HepG2 (cell line): ENCODE results near the gene DHRS13. TPM values are rescaled to one million over a fixed set of nuclear protein-coding genes. Genes with fewer than 3 reads are reported as not detected.

ENCODE experiments used
- ARNTL ChIP-seq: sonication (generic); formaldehyde crosslinking; IDR thresholded peaks from 2 replicates; pipeline ENCODE4 v1.4.0; 2020; ENCODE audit warnings: mild to moderate bottlenecking, missing genetic modification reagents
- FOXC1 ChIP-seq: sonication (generic); formaldehyde crosslinking; IDR thresholded peaks from 2 replicates; pipeline ENCODE4 v1.8.0; 2022; ENCODE audit warnings: mild to moderate bottlenecking, missing genetic modification reagents, borderline replicate concordance
- GATA4 ChIP-seq: sonication (generic); IDR thresholded peaks from 2 replicates; pipeline ENCODE4 v1.6.1; 2016; ENCODE audit warnings: antibody characterized with exemption, low read depth, borderline replicate concordance
- KAT2B ChIP-seq: fragments of 150-350 bp; IDR thresholded peaks from 2 replicates; pipeline ENCODE4 v1.6.1; 2014; ENCODE audit warnings: low read depth, low read length, borderline replicate concordance
- KAT8 ChIP-seq: IDR thresholded peaks from 2 replicates; pipeline ENCODE4 v1.6.1; 2016; ENCODE audit warnings: missing genetic modification reagents, missing compliant biosample characterization
- KDM6A ChIP-seq: IDR thresholded peaks from 2 replicates; pipeline ENCODE4 v1.6.1; 2016; ENCODE audit warnings: low read depth
- NR2F1 ChIP-seq, 2 experiments: fragments of 450-650 bp in 1 of 2; formaldehyde crosslinking in 1 of 2; IDR thresholded peaks; 2 replicates each; pipeline versions ENCODE4 v1.5.0 to v1.6.1; 2016 to 2020; ENCODE audit warnings: mild to moderate bottlenecking in 1 of 2, missing compliant biosample characterization in 1 of 2, missing genetic modification reagents in 1 of 2, moderate library complexity in 1 of 2
- RCOR2 ChIP-seq: IDR thresholded peaks from 2 replicates; pipeline ENCODE4 v1.6.1; 2016; ENCODE audit warnings: missing biosample characterization, missing genetic modification reagents
- SAFB2 ChIP-seq: sonication (generic); formaldehyde crosslinking; IDR thresholded peaks from 2 replicates; pipeline ENCODE4 v1.5.1; 2020; ENCODE audit warnings: missing genetic modification reagents, low read depth, mild to moderate bottlenecking, borderline replicate concordance
- SNAI1 ChIP-seq: sonication (generic); formaldehyde crosslinking; IDR thresholded peaks from 2 replicates; pipeline ENCODE4 v1.5.0; 2020; ENCODE audit warnings: mild to moderate bottlenecking, missing genetic modification reagents, borderline replicate concordance
- TCF12 ChIP-seq, 2 experiments: fragments of 450-650 bp in 1 of 2; sonication (generic) in 1 of 2; formaldehyde crosslinking in 1 of 2; IDR thresholded peaks; 2 replicates each; pipeline versions ENCODE4 v1.6.1 to v1.8.0; 2017 to 2022; ENCODE audit warnings: antibody characterized with exemption in 1 of 2, mild to moderate bottlenecking in 1 of 2, missing genetic modification reagents in 1 of 2, moderate library complexity in 1 of 2
- TEAD2 ChIP-seq: sonication (generic); formaldehyde crosslinking; IDR thresholded peaks from 2 replicates; pipeline ENCODE4 v1.9.0; 2021; ENCODE audit warnings: missing genetic modification reagents
- ZNF124 ChIP-seq: sonication (generic); formaldehyde crosslinking; IDR thresholded peaks from 2 replicates; pipeline ENCODE4 v1.4.0; 2020; ENCODE audit warnings: missing genetic modification reagents
- ZNF17 ChIP-seq: sonication (generic); formaldehyde crosslinking; IDR thresholded peaks from 2 replicates; pipeline ENCODE4 v1.5.0; 2020; ENCODE audit warnings: mild to moderate bottlenecking, missing genetic modification reagents
- ZNF232 ChIP-seq: sonication (generic); formaldehyde crosslinking; IDR thresholded peaks from 2 replicates; pipeline ENCODE4 v1.4.0; 2020; ENCODE audit warnings: missing genetic modification reagents, borderline replicate concordance
- ZNF235 ChIP-seq: sonication (generic); formaldehyde crosslinking; IDR thresholded peaks from 2 replicates; pipeline ENCODE4 v1.8.1; 2023; ENCODE audit warnings: mild to moderate bottlenecking, missing genetic modification reagents, borderline replicate concordance
- ZNF263 ChIP-seq: sonication (generic); formaldehyde crosslinking; IDR thresholded peaks from 2 replicates; pipeline ENCODE4 v1.4.0; 2020; ENCODE audit warnings: missing genetic modification reagents
- ZNF720 ChIP-seq: sonication (generic); formaldehyde crosslinking; IDR thresholded peaks from 2 replicates; pipeline ENCODE4 v1.4.0; 2020; ENCODE audit warnings: missing genetic modification reagents
- ZNF891 ChIP-seq: sonication (generic); formaldehyde crosslinking; IDR thresholded peaks from 2 replicates; pipeline ENCODE4 v1.5.0; 2020; ENCODE audit warnings: mild to moderate bottlenecking, missing genetic modification reagents
- polyA plus RNA-seq, 8 experiments: library from polyadenylated mRNA; depleted of rRNA in 3 of 8; stranded (reverse) in 7 of 8; unstranded in 1 of 8; fragments of >200 nt; fragmentation: Illumina TruSeq in 4 of 8; extraction: Trizol in 4 of 8; gene quantifications; 2 replicates each; pipeline versions ENCODE4 v1.2.1 to v1.2.3, GENCODE V29; 2011 to 2016; ENCODE audit warnings: low read depth in 4 of 8, missing spikeins in 1 of 8, mixed read lengths in 1 of 8; ENCODE audit not compliant: insufficient read depth in 1 of 8
- total RNA-seq, 5 experiments: library from RNA; depleted of rRNA; stranded (reverse); fragments of >200 nt; fragmentation: Illumina TruSeq; extraction: Trizol; gene quantifications; 2 replicates each; pipeline ENCODE4 v1.2.3, GENCODE V29; 2016; ENCODE audit warnings: low read depth in 1 of 5
- TF ChIP-seq, protein P1 (sequence below): sonication (generic); formaldehyde crosslinking; IDR thresholded peaks from 2 replicates; pipeline ENCODE4 v1.4.0; 2020; ENCODE audit warnings: missing genetic modification reagents, mild to moderate bottlenecking, borderline replicate concordance
- TF ChIP-seq, protein P2 (sequence below), 2 experiments: fragments of 450-650 bp in 1 of 2; sonication (generic) in 1 of 2; formaldehyde crosslinking; IDR thresholded peaks; 2 replicates each; pipeline versions ENCODE4 v1.5.0 to v1.8.0; 2020 to 2022; ENCODE audit warnings: mild to moderate bottlenecking in 1 of 2, missing genetic modification reagents in 1 of 2
- TF ChIP-seq, protein P3 (sequence below): sonication (generic); formaldehyde crosslinking; IDR thresholded peaks from 2 replicates; pipeline ENCODE4 v1.4.0; 2020; ENCODE audit warnings: missing genetic modification reagents, borderline replicate concordance

DHRS13 gene
- total and polyA plus RNA-seq, 2 of the 13 experiments (the other 11 are each of a cell fraction or from before 2014, with no cell fraction given) = 11.8 to 12.6 TPM

DNA sequence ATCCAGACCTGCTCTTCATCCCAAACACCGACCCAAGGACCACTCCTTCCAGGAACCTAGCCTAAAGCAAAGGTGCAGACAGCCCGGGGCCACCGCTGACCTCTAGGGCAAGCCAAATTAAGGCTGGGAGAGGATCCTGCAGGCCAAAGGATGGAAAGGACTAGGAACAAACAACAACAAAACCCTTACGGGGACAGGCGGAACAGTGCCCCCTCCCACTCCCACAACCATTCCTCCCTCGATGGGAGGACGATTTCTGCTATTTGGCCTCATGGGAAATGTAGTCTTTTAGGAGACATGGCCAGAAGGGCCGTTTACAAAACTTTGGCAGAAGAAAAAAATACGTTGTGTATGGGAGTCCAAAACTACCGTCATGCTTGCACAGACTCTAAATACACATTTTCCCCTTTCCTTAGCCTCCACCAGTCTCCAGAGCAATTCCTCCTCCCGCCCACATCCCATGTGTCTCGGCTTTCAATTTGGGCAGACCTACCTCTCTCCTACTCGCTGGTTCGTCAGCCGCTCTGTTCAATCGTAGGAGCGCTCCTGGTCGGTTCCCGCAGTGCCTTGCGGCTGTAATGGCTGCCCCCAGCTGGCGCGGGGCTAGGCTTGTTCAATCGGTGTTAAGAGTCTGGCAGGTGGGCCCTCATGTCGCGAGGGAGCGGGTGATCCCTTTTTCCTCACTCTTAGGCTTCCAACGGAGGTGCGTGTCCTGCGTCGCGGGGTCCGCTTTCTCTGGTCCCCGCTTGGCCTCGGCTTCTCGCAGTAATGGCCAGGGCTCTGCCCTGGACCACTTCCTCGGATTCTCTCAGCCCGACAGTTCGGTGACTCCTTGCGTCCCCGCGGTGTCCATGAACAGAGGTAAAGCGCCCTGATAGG, 48.2 kb downstream of the DHRS13 start, which contains the start of gene ERAL1 (continued):
- TF ChIP-seq SAFB2 (CRISPR knock-in tag) (no peak), SNAI1 (CRISPR knock-in tag) (no peak; the same call in 1 of the 2 replicates), KDM6A (CRISPR knock-in tag) (no peak), ZNF891 (CRISPR knock-in tag) (no peak; the same call in 1 of the 2 replicates), RCOR2 (CRISPR knock-in tag) (0 out of 2 replicates have a peak, but pooled peaks have one; percentile 28), ZNF263 (CRISPR knock-in tag) (peak; percentile 38; the same call in 1 of the 2 replicates), ZNF720 (CRISPR knock-in tag) (no peak), ZNF235 (CRISPR knock-in tag) (no peak), TCF12 (IDR thresholded peaks at IDR 0.05) (no peak), TCF12 (CRISPR knock-in tag; IDR thresholded peaks at IDR 0.05) (no peak), GATA4 (no peak), ZNF232 (CRISPR knock-in tag) (no peak), NR2F1 (CRISPR knock-in tag; IDR thresholded peaks at IDR 0.05) (no peak), ZNF124 (CRISPR knock-in tag) (no peak; the same call in 1 of the 2 replicates), FOXC1 (CRISPR knock-in tag) (peak; percentile 60; the same call in 1 of the 2 replicates), TEAD2 (CRISPR knock-in tag) (no peak), ZNF17 (no peak), ARNTL (CRISPR knock-in tag) (peak; percentile 53; the same call in 1 of the 2 replicates), KAT2B (no peak), KAT8 (CRISPR knock-in tag) (peak; percentile 97)
- TF ChIP-seq, protein P1, sequence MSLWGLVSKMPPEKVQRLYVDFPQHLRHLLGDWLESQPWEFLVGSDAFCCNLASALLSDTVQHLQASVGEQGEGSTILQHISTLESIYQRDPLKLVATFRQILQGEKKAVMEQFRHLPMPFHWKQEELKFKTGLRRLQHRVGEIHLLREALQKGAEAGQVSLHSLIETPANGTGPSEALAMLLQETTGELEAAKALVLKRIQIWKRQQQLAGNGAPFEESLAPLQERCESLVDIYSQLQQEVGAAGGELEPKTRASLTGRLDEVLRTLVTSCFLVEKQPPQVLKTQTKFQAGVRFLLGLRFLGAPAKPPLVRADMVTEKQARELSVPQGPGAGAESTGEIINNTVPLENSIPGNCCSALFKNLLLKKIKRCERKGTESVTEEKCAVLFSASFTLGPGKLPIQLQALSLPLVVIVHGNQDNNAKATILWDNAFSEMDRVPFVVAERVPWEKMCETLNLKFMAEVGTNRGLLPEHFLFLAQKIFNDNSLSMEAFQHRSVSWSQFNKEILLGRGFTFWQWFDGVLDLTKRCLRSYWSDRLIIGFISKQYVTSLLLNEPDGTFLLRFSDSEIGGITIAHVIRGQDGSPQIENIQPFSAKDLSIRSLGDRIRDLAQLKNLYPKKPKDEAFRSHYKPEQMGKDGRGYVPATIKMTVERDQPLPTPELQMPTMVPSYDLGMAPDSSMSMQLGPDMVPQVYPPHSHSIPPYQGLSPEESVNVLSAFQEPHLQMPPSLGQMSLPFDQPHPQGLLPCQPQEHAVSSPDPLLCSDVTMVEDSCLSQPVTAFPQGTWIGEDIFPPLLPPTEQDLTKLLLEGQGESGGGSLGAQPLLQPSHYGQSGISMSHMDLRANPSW (CRISPR knock-in tag) = no peak; the same call in 1 of the 2 replicates
- TF ChIP-seq, protein P2, sequence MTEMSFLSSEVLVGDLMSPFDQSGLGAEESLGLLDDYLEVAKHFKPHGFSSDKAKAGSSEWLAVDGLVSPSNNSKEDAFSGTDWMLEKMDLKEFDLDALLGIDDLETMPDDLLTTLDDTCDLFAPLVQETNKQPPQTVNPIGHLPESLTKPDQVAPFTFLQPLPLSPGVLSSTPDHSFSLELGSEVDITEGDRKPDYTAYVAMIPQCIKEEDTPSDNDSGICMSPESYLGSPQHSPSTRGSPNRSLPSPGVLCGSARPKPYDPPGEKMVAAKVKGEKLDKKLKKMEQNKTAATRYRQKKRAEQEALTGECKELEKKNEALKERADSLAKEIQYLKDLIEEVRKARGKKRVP (CRISPR knock-in tag; IDR thresholded peaks at IDR 0.05) = no peak
- TF ChIP-seq, protein P3, sequence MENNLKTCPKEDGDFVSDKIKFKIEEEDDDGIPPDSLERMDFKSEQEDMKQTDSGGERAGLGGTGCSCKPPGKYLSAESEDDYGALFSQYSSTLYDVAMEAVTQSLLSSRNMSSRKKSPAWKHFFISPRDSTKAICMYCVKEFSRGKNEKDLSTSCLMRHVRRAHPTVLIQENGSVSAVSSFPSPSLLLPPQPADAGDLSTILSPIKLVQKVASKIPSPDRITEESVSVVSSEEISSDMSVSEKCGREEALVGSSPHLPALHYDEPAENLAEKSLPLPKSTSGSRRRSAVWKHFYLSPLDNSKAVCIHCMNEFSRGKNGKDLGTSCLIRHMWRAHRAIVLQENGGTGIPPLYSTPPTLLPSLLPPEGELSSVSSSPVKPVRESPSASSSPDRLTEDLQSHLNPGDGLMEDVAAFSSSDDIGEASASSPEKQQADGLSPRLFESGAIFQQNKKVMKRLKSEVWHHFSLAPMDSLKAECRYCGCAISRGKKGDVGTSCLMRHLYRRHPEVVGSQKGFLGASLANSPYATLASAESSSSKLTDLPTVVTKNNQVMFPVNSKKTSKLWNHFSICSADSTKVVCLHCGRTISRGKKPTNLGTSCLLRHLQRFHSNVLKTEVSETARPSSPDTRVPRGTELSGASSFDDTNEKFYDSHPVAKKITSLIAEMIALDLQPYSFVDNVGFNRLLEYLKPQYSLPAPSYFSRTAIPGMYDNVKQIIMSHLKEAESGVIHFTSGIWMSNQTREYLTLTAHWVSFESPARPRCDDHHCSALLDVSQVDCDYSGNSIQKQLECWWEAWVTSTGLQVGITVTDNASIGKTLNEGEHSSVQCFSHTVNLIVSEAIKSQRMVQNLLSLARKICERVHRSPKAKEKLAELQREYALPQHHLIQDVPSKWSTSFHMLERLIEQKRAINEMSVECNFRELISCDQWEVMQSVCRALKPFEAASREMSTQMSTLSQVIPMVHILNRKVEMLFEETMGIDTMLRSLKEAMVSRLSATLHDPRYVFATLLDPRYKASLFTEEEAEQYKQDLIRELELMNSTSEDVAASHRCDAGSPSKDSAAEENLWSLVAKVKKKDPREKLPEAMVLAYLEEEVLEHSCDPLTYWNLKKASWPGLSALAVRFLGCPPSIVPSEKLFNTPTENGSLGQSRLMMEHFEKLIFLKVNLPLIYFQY (CRISPR knock-in tag) = no peak
